H54 (cell line): ENCODE measurements around the gene NLN.
"Not testable (repeated sequence)": the region's sequence is repeated elsewhere in the genome, so short reads cannot be mapped to it uniquely, and the experiment has no call there.

Source experiments
- DNase-seq: peaks from one replicate; pipeline ENCODE4 v3.0.0; 2011; ENCODE audit warnings: low spot score, mixed read lengths; ENCODE audit not compliant: insufficient read length
- FAIRE-seq: peaks from 3 replicates; lab custom pipeline; 2011; peaks lifted over from hg19 to GRCh38; lab: Jason Lieb, UNC
- POLR2A ChIP-seq: IDR thresholded peaks from 2 replicates; pipeline ENCODE4 v1.6.1; 2011; ENCODE audit warnings: low read depth, mild to moderate bottlenecking, low read length

Gene NLN

GRCh38 chr5:65858316-65858715, 136.3 kb downstream of the NLN start:
- DNase-seq = no peak
- FAIRE-seq = no peak
- TF ChIP-seq POLR2A = no peak

GRCh38 chr5:65861830-65862241, 139.8 kb downstream of the NLN start:
- DNase-seq (peak; percentile 35), FAIRE-seq (peak; percentile 85)
- TF ChIP-seq POLR2A = no peak

- no peak for DNase-seq
- TF ChIP-seq POLR2A = no peak
- no peak for FAIRE-seq
Observed at GRCh38 chr5:65862384-65862783, 140.4 kb downstream of the NLN start.

- FAIRE-seq (no peak), DNase-seq (no peak)
- no peak for TF ChIP-seq POLR2A
Observed at GRCh38 chr5:65863747-65864146, 141.7 kb downstream of the NLN start.

- TF ChIP-seq POLR2A = no peak
- DNase-seq (no peak), FAIRE-seq (no peak)
Observed at GRCh38 chr5:65866837-65867521, 145.0 kb downstream of the NLN start.

GRCh38 chr5:65867542-65868195, 145.7 kb downstream of the NLN start:
- DNase-seq (no peak), FAIRE-seq (peak; percentile 36)
- TF ChIP-seq POLR2A = no peak

- TF ChIP-seq POLR2A = no peak
- no peak for DNase-seq
- no peak for FAIRE-seq
Observed at GRCh38 chr5:65868509-65868908, 146.5 kb downstream of the NLN start.

- DNase-seq (no peak), FAIRE-seq (peak; percentile 93)
- no peak for TF ChIP-seq POLR2A
Observed at GRCh38 chr5:65871182-65871581, 149.2 kb downstream of the NLN start.

- not testable (repeated sequence) for DNase-seq, FAIRE-seq
Observed at GRCh38 chr5:65871776-65872175, 149.8 kb downstream of the NLN start.

- no peak for DNase-seq
- FAIRE-seq = peak; percentile 62
Observed at GRCh38 chr5:65873181-65873750, 151.3 kb downstream of the NLN start.

GRCh38 chr5:65874241-65874640, 152.2 kb downstream of the NLN start:
- DNase-seq (no peak), FAIRE-seq (peak; percentile 61)
- no peak for TF ChIP-seq POLR2A

More at GRCh38 chr5:65873181-65873750, 151.3 kb downstream of the NLN start:
- TF ChIP-seq POLR2A = no peak

GRCh38 chr5:65876496-65876895, 154.5 kb downstream of the NLN start:
- DNase-seq (no peak), FAIRE-seq (no peak)

GRCh38 chr5:65876970-65877369, 155.0 kb downstream of the NLN start:
- no peak for DNase-seq
- no peak for TF ChIP-seq POLR2A
- FAIRE-seq = no peak

More at GRCh38 chr5:65876496-65876895, 154.5 kb downstream of the NLN start:
- no peak for TF ChIP-seq POLR2A
